SK-N-SH treated with all-trans-retinoic acid at 6 μM for 48 hours (cell line): ENCODE results near the gene STAG1.

ENCODE experiments used
- ATAC-seq: fragments of 200-7000 bp; cut with Tn5 transposase; 3 replicates; pipeline ENCODE4 v1.9.1; 2020; ENCODE audit warnings: mild to moderate bottlenecking, moderate library complexity
- ARNTL ChIP-seq: fragments of 450-650 bp; formaldehyde crosslinking; IDR thresholded peaks from 2 replicates; pipeline ENCODE4 v1.5.0; 2020; ENCODE audit warnings: low read depth, mild to moderate bottlenecking, moderate library complexity, borderline replicate concordance
- BACH2 ChIP-seq: fragments of 250-450 bp; sonication (Bioruptor Pico); IDR thresholded peaks from 2 replicates; pipeline ENCODE4 v1.9.0; 2021; ENCODE audit warnings: mild to moderate bottlenecking, borderline replicate concordance
- CREB5 ChIP-seq: fragments of 250-450 bp; sonication (Bioruptor Pico); IDR thresholded peaks from 2 replicates; pipeline ENCODE4 v1.5.1; 2020; ENCODE audit warnings: low read depth, mild to moderate bottlenecking, moderate library complexity
- CSRNP3 ChIP-seq: fragments of 250-450 bp; sonication (Bioruptor Pico); IDR thresholded peaks from 2 replicates; pipeline ENCODE4 v1.5.1; 2021; ENCODE audit warnings: mild to moderate bottlenecking, moderate library complexity
- ESRRG ChIP-seq: fragments of 250-450 bp; sonication (Bioruptor Pico); IDR thresholded peaks from 2 replicates; pipeline ENCODE4 v1.6.1; 2021; ENCODE audit warnings: mild to moderate bottlenecking
- GLIS3 ChIP-seq: fragments of 250-450 bp; sonication (Bioruptor Pico); IDR thresholded peaks from 2 replicates; pipeline ENCODE4 v1.5.0; 2020; ENCODE audit warnings: mild to moderate bottlenecking, moderate library complexity
- ISL1 ChIP-seq: fragments of 250-450 bp; sonication (Bioruptor Pico); IDR thresholded peaks from 2 replicates; pipeline ENCODE4 v2.1.2; 2022; ENCODE audit warnings: mild to moderate bottlenecking, moderate library complexity
- OSR1 ChIP-seq: fragments of 250-450 bp; sonication (Bioruptor Pico); IDR thresholded peaks from 2 replicates; pipeline ENCODE4 v1.8.0; 2022; ENCODE audit warnings: moderate library complexity, mild to moderate bottlenecking, inconsistent platforms
- PATZ1 ChIP-seq: fragments of 250-450 bp; sonication (Bioruptor Pico); IDR thresholded peaks from 2 replicates; pipeline ENCODE4 v1.8.0; 2020; ENCODE audit warnings: mild to moderate bottlenecking, moderate library complexity, borderline replicate concordance
- POU6F1 ChIP-seq: fragments of 250-450 bp; sonication (Bioruptor Pico); IDR thresholded peaks from 2 replicates; pipeline ENCODE4 v1.8.0; 2021; ENCODE audit warnings: low read depth, mild to moderate bottlenecking, moderate library complexity, borderline replicate concordance
- PPARA ChIP-seq: fragments of 250-450 bp; sonication (Bioruptor Pico); IDR thresholded peaks from 2 replicates; pipeline ENCODE4 v1.5.0; 2020; ENCODE audit warnings: mild to moderate bottlenecking, borderline replicate concordance
- RARB ChIP-seq: fragments of 250-450 bp; sonication (Bioruptor Pico); IDR thresholded peaks from 2 replicates; pipeline ENCODE4 v1.8.0; 2021; ENCODE audit warnings: mild to moderate bottlenecking, moderate library complexity
- SNAI2 ChIP-seq: fragments of 250-450 bp; sonication (Bioruptor Pico); IDR thresholded peaks from 2 replicates; pipeline ENCODE4 v1.5.0; 2020; ENCODE audit warnings: mild to moderate bottlenecking, moderate library complexity
- TCF4 ChIP-seq: fragments of 250-450 bp; sonication (Bioruptor Pico); IDR thresholded peaks from 2 replicates; pipeline ENCODE4 v1.8.0; 2021; ENCODE audit warnings: mild to moderate bottlenecking, moderate library complexity, borderline replicate concordance
- TOX ChIP-seq: fragments of 250-450 bp; sonication (Bioruptor Pico); IDR thresholded peaks from 2 replicates; pipeline ENCODE4 v1.8.0; 2021; ENCODE audit warnings: mild to moderate bottlenecking, moderate library complexity, borderline replicate concordance
- TSHZ2 ChIP-seq: fragments of 250-450 bp; sonication (Bioruptor Pico); IDR thresholded peaks from 2 replicates; pipeline ENCODE4 v1.5.0; 2020; ENCODE audit warnings: mild to moderate bottlenecking, moderate library complexity
- ZC3H10 ChIP-seq: fragments of 250-450 bp; sonication (Bioruptor Pico); IDR thresholded peaks from 2 replicates; pipeline ENCODE4 v1.5.1; 2021; ENCODE audit warnings: mild to moderate bottlenecking, moderate library complexity
- ZFP3 ChIP-seq: fragments of 250-450 bp; sonication (Bioruptor Pico); IDR thresholded peaks from 2 replicates; pipeline ENCODE4 v1.5.0; 2020; ENCODE audit warnings: mild to moderate bottlenecking, moderate library complexity
- ZFP30 ChIP-seq: fragments of 450-650 bp; formaldehyde crosslinking; IDR thresholded peaks from 2 replicates; pipeline ENCODE4 v1.5.0; 2022; ENCODE audit warnings: mild to moderate bottlenecking, moderate library complexity
- ZNF565 ChIP-seq: fragments of 450-650 bp; formaldehyde crosslinking; conservative IDR thresholded peaks from 2 replicates; pipeline ENCODE4 v1.5.0; 2020; ENCODE audit warnings: low read depth, mild to moderate bottlenecking, moderate library complexity
- ZNF70 ChIP-seq: fragments of 450-650 bp; formaldehyde crosslinking; IDR thresholded peaks from 2 replicates; pipeline ENCODE4 v1.5.0; 2020; ENCODE audit warnings: mild to moderate bottlenecking, moderate library complexity
- ZNF8 ChIP-seq: fragments of 450-650 bp; formaldehyde crosslinking; IDR thresholded peaks from 2 replicates; pipeline ENCODE4 v1.5.0; 2020; ENCODE audit warnings: mild to moderate bottlenecking, moderate library complexity

The STAG1 gene

GRCh38 chr3:136463170-136463569 lies 289.0 kb downstream of the STAG1 start (continued):
- TF ChIP-seq CSRNP3 (CRISPR knock-in tag), result no peak
- no peak for TF ChIP-seq PPARA (CRISPR knock-in tag)
- no peak for TF ChIP-seq CREB5 (CRISPR knock-in tag)
- TF ChIP-seq ZC3H10, result no peak
- TF ChIP-seq ZNF565 (CRISPR knock-in tag), result no peak
- TF ChIP-seq ESRRG (CRISPR knock-in tag), result no peak
- TF ChIP-seq, all 23 proteins: peak for 0

GRCh38 chr3:136457793-136458192 lies 294.4 kb downstream of the STAG1 start:
- no peak for ATAC-seq
- TF ChIP-seq TOX, result no peak
- no peak for TF ChIP-seq TCF4 (CRISPR knock-in tag)
- no peak for TF ChIP-seq ZFP3
- no peak for TF ChIP-seq SNAI2 (CRISPR knock-in tag)
- no peak for TF ChIP-seq ESRRG (CRISPR knock-in tag)
- no peak for TF ChIP-seq OSR1
- TF ChIP-seq ZFP30 (CRISPR knock-in tag), result no peak
- no peak for TF ChIP-seq GLIS3 (CRISPR knock-in tag)
- no peak for TF ChIP-seq BACH2 (CRISPR knock-in tag)
- TF ChIP-seq CREB5 (CRISPR knock-in tag), result no peak
- no peak for TF ChIP-seq ZNF8 (CRISPR knock-in tag)
- TF ChIP-seq ISL1, result no peak
- TF ChIP-seq ZC3H10, result no peak
- TF ChIP-seq ZNF70 (CRISPR knock-in tag), result no peak
- no peak for TF ChIP-seq ZNF565 (CRISPR knock-in tag)
- no peak for TF ChIP-seq TSHZ2 (CRISPR knock-in tag)
- no peak for TF ChIP-seq PATZ1 (CRISPR knock-in tag)
- TF ChIP-seq RARB, result no peak
- no peak for TF ChIP-seq PPARA (CRISPR knock-in tag)
- TF ChIP-seq ARNTL (CRISPR knock-in tag), result no peak
- TF ChIP-seq, all 23 proteins: peak for 0

- no peak for ATAC-seq
- no peak for TF ChIP-seq ZFP30 (CRISPR knock-in tag)
- no peak for TF ChIP-seq TCF4 (CRISPR knock-in tag)
- TF ChIP-seq ARNTL (CRISPR knock-in tag), result no peak
- no peak for TF ChIP-seq CREB5 (CRISPR knock-in tag)
- TF ChIP-seq POU6F1, result no peak
- no peak for TF ChIP-seq ZFP3
- TF ChIP-seq OSR1, result no peak
- no peak for TF ChIP-seq TSHZ2 (CRISPR knock-in tag)
Measured at GRCh38 chr3:136456196-136456595, 296.0 kb downstream of the STAG1 start.
